Neuronal stem cell (in vitro differentiated cells): ENCODE data around the gene FAM124B.

ENCODE experiments used
- DNase-seq: peaks from one replicate; pipeline ENCODE4 v3.0.0-alpha.2; 2013; ENCODE audit warnings: low spot score
- H2AFZ ChIP-seq: one replicate; pipeline ENCODE4 v1.6.1; 2013; ENCODE audit warnings: mild to moderate bottlenecking, low read length, inconsistent platforms
- H2AK5ac ChIP-seq: 2 replicates; pipeline ENCODE4 v1.6.1; 2013; ENCODE audit warnings: low read depth, mild to moderate bottlenecking, inconsistent platforms, low read length, moderate library complexity, mixed read lengths
- H2BK120ac ChIP-seq: 2 replicates; pipeline ENCODE4 v1.6.1; 2013; ENCODE audit warnings: low read depth, mild to moderate bottlenecking, inconsistent platforms, low read length, moderate library complexity, mixed read lengths
- H2BK12ac ChIP-seq: one replicate; pipeline ENCODE4 v1.6.1; 2013; ENCODE audit warnings: low read length, inconsistent platforms
- H2BK15ac ChIP-seq: 2 replicates; pipeline ENCODE4 v1.6.1; 2013; ENCODE audit warnings: mild to moderate bottlenecking, low read length, inconsistent platforms, mixed read lengths
- H2BK5ac ChIP-seq: one replicate; pipeline ENCODE4 v1.6.1; 2013; ENCODE audit warnings: inconsistent platforms, mild to moderate bottlenecking, low read length, moderate library complexity
- H3K14ac ChIP-seq: one replicate; pipeline ENCODE4 v1.6.1; 2013; ENCODE audit warnings: low read length, inconsistent platforms
- H3K18ac ChIP-seq: 2 replicates; pipeline ENCODE4 v1.6.1; 2013; ENCODE audit warnings: low read length, inconsistent platforms
- H3K23ac ChIP-seq: 2 replicates; pipeline ENCODE4 v1.6.1; 2013; ENCODE audit warnings: low read depth, mild to moderate bottlenecking, mixed read lengths, low read length, inconsistent platforms; ENCODE audit not compliant: poor library complexity
- H3K27ac ChIP-seq: replicated peaks from 3 replicates; pipeline ENCODE4 v1.5.1; 2013; ENCODE audit warnings: low read length, inconsistent platforms
- H3K27me3 ChIP-seq, 3 experiments: 2 replicates each; pipeline ENCODE4 v1.6.1; 2013; ENCODE audit warnings: low read length in 3 of 3, mild to moderate bottlenecking in 2 of 3, inconsistent platforms in 1 of 3, low read depth in 1 of 3, mixed read lengths in 1 of 3, moderate library complexity in 1 of 3; ENCODE audit not compliant: control insufficient read depth in 3 of 3, insufficient read depth in 3 of 3
- H3K36me3 ChIP-seq, 2 donors: replicated peaks in 1 of 2; 2 replicates each; pipeline ENCODE4 v1.6.1; 2013; ENCODE audit warnings: low read length in 2 of 2; ENCODE audit not compliant: control insufficient read depth in 2 of 2, insufficient read depth in 2 of 2
- H3K4ac ChIP-seq: 2 replicates; pipeline ENCODE4 v1.6.1; 2013; ENCODE audit warnings: inconsistent platforms, mild to moderate bottlenecking, low read length, moderate library complexity
- H3K4me1 ChIP-seq, 2 donors: 1 replicate in 1 of 2; 2 replicates in 1 of 2; pipeline ENCODE4 v1.6.1; 2013; ENCODE audit warnings: low read length in 2 of 2, low read depth in 1 of 2; ENCODE audit not compliant: control insufficient read depth in 2 of 2, insufficient read depth in 1 of 2
- H3K4me2 ChIP-seq: one replicate; pipeline ENCODE4 v1.6.1; 2013; ENCODE audit warnings: mild to moderate bottlenecking, low read length, inconsistent platforms; ENCODE audit not compliant: insufficient read depth, poor library complexity, severe bottlenecking
- H3K4me3 ChIP-seq, 2 donors: 2 replicates each; pipeline ENCODE4 v1.5.1; 2013; ENCODE audit warnings: low read length in 2 of 2, mild to moderate bottlenecking in 2 of 2, inconsistent platforms in 1 of 2, moderate library complexity in 1 of 2
- H3K79me1 ChIP-seq: one replicate; pipeline ENCODE4 v1.6.1; 2013; ENCODE audit warnings: low read depth, mild to moderate bottlenecking, inconsistent platforms, low read length, moderate library complexity
- H3K9ac ChIP-seq: one replicate; pipeline ENCODE4 v1.6.1; 2013; ENCODE audit warnings: mild to moderate bottlenecking, low read depth, low read length, inconsistent platforms; ENCODE audit not compliant: poor library complexity
- H3K9me3 ChIP-seq, 2 donors: replicated peaks in 1 of 2; 2 replicates each; pipeline versions ENCODE3 to v1.6.1; 2013; ENCODE audit warnings: low read length in 2 of 2, mild to moderate bottlenecking in 2 of 2, inconsistent platforms in 1 of 2, low read depth in 1 of 2, mixed read lengths in 1 of 2, moderate library complexity in 1 of 2; ENCODE audit not compliant: control insufficient read depth in 2 of 2, insufficient read depth in 1 of 2
- H4K8ac ChIP-seq: one replicate; pipeline ENCODE4 v1.6.1; 2013; ENCODE audit warnings: low read depth, mild to moderate bottlenecking, inconsistent platforms, low read length, moderate library complexity
- H4K91ac ChIP-seq: one replicate; pipeline ENCODE4 v1.6.1; 2013; ENCODE audit warnings: low read length, low read depth, mild to moderate bottlenecking, inconsistent platforms; ENCODE audit not compliant: poor library complexity
- WGBS, 2 donors: extraction: QIAGEN DNeasy Blood & Tissue Kit; methylation state at CpG; one replicate each; pipeline ENCODE4 v1.1.7; 2013; ENCODE audit warnings: missing lambda C conversion rate in 2 of 2, mixed read lengths in 1 of 2; ENCODE audit not compliant: insufficient read length in 2 of 2, insufficient replicate concordance in 1 of 2; ENCODE audit errors: extremely low coverage in 2 of 2; 5-methylcytosine and 5-hydroxymethylcytosine counted together

FAM124B gene

GRCh38 chr2:224328798-224329197 is 73.1 kb downstream of the FAM124B start:
- Histone ChIP-seq H3K18ac (no peak overlapping the region), H3K4me3 (no peak overlapping the region), H2BK12ac (no peak overlapping the region), H2BK15ac (no peak overlapping the region), H4K8ac (no peak overlapping the region), H3K79me1 (no peaks in the 10 kb centered on the region), H3K27ac (no peak overlapping the region), H2AK5ac (no peak overlapping the region), H2AFZ (no peak overlapping the region), H3K9ac (no peak overlapping the region), H3K4me1 (peaks cover 0 to 1% of the 10 kb centered on the region in 2 donors), H3K23ac (no peak overlapping the region), H3K36me3 (no peaks in the 10 kb centered on the region), H3K27me3 (no peaks in the 10 kb centered on the region), H4K91ac (no peak overlapping the region), H3K9me3 (no peaks in the 10 kb centered on the region), H2BK5ac (no peak overlapping the region), H3K14ac (no peak overlapping the region), H3K4ac (no peak overlapping the region), H2BK120ac (no peak overlapping the region), H3K4me2 (no peak overlapping the region)
- DNase-seq = no peak
- no CpG with 5 or more reads among the region's 3 CpGs for WGBS, 2 donors
